HG02588 (cell line): Measurements from ENCODE around the gene PAQR8.
"Not testable (repeated sequence)": the region's sequence is repeated elsewhere in the genome, so short reads cannot be mapped to it uniquely, and the experiment has no call there.

Experiments
- ATAC-seq: cut with Tn5 transposase; IDR thresholded peaks from one replicate; pipeline ENCODE4 v1.9.1; 2021; ENCODE audit warnings: mild to moderate bottlenecking, moderate library complexity; ENCODE audit not compliant: unreplicated experiment

The PAQR8 gene

DNA sequence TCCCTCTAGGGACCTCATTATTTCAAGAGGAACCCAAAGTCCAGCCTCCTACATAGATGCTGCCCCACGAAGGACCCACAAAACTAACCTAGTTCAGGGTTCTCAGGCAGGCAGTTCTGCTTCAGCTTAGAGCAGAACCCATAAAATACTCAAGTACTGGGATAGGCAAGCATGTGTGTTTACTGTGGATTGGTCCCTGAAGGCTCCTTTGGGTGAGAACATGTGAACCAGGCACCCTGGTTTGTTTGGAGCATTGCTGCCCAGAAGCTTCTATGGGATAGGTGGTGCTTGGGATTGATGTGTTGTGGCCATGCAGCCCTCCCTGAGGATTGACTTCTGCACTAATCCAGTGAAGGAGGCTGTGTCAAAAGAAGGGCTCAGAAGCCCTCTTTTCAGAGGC, 43.3 kb downstream of the PAQR8 start:
- ATAC-seq = no peak

DNA sequence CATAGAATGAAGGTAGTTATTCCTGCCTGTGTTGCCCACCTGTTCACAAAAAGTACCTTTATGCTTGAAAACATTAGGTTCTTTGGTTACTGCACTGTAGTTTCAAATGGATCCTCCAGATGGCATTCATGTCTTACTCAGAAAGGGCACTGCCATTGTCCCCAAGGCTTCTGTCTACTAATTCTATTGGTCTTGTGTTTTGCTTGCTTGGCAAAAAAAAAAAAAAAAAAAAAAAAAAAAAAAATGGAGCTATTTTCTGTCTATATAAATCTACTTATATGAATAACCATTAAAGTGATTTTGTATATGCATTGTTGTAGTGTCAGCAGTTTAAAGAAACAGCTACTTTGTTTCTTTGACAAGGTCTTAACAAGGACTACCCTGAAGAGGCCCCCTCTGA, 45.5 kb downstream of the PAQR8 start:
- peak; percentile 74 for ATAC-seq

DNA sequence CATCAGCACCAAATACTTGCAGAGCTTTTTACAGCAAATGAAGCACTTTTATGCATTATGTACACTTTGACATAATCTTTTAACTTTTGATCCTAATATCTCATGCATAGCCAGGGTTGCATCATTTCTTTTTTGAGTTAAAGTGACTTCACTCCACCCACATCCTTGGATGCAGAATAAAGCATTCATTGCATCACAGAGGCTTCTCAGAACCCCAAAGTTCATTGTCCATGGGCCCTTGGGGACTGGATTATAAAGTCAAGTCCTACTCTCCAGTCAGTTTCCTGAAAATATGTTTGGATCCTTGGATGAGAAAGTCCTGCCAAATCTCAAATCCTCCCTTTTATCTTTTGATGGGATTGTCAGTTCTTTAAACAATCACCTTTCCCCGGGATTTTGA, 47.5 kb downstream of the PAQR8 start:
- no peak for ATAC-seq

DNA sequence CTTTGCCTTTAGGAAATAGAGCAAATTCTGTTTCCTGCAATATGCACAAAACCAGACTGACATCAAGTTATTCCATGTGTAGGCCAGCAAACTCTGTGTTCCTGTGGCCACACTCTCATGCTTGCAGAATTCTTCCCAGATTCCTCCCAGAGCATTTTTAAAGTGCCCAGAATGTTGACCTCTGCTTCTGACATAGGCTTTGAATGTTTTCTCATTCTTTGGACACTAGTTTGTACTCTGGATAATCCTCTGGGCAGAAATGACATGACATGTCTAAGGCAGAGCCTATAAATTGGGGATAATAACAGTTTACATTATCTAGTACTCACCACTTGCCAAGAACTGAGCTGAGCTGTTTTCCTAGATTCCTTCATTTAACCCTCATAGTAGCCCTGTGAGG, 49.0 kb downstream of the PAQR8 start:
- no peak for ATAC-seq

DNA sequence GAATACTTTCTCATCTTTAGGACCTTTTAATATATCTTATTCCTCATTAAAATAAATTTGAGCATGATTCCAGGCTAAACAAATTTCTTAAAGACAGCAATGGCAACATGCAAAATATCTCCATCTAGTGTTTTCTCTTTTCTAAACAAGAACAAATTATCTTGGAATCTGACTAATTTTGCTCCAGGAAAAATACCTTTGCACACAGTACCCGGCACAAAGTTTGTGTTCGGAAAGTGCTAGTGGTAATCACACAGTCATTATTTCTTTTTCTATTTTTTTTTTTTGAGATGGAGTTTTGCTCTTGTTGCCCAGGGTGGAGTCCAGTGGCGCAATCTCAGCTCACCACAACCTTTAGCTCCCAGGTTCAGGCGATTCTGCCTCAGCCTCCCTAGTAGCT, 50.0 kb downstream of the PAQR8 start:
- ATAC-seq = no peak

DNA sequence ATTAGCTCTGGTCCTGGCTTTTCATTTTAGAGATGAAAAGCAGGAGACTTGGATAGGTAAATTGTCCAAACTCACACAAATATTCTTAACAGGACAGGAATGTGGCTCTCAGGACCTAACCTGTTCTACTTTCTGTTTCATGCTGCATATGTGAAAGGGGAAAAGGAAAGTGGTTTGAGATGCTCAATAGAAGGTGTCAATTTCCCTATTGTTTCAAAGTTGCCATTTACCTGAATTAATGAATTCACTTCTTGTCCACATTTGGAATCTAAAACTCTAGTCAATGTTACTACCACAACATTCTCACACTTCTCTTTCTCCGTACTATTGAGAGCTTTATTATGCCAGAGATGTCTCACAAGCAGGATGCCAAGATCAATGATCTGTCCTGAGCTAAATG, 53.4 kb downstream of the PAQR8 start:
- ATAC-seq = no peak

DNA sequence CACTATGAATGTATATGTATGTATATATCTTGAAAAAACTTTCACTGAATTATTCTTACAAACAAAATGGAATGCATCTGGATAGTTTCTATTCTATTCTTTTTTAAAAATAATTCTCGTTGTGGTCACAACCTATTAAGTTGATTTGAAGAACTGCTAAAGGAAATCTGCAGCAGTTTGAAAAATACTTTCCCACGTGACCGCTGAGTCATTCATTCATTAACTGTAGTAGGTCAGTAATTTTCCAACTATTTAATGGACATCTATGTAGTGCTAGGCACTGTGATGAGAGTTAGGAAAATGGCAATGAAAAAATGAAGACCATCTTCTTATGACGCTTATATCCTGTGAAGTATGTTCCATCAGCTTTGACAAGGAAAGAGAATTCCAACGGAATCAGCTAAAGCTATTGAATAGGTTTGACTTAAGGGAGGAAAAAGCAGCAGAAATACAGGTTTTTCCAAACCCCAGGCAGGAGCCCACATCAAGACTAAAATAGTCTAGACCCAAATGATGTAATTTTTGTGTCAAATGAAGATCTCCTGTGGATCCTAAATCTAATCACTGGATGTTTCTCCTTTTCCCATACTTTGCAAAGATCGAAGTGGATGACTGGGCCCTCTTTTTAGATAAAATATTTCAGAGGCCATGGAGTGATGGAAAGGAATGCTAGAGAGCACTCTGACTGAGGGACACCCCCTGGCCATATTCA, 54.1 kb downstream of the PAQR8 start:
- ATAC-seq = no peak

DNA sequence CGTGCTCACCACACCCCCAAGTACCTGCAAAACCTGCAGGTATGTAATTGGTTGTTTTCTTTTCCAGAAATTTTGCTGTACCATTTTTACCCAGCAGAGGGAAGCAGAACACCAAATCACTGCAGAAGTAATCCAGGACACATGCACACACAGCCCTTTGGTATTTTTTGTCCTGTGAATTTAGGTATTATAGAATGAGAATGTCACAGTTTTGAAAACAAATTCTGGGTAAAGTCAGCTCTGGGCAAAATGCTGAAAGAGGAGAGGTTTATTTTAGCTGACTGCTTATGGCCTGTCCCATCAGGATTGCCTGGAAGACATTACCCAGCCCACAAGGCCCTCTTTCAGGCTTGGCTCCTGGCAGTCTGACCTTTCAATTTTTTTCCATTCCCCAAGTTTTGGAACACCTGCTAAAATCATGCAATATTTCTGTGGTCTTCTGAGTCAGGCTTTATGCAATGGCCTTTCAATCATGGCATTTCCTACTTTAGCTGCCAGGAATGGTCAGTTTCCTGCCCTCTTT, 54.7 kb downstream of the PAQR8 start:
- ATAC-seq = no peak

DNA sequence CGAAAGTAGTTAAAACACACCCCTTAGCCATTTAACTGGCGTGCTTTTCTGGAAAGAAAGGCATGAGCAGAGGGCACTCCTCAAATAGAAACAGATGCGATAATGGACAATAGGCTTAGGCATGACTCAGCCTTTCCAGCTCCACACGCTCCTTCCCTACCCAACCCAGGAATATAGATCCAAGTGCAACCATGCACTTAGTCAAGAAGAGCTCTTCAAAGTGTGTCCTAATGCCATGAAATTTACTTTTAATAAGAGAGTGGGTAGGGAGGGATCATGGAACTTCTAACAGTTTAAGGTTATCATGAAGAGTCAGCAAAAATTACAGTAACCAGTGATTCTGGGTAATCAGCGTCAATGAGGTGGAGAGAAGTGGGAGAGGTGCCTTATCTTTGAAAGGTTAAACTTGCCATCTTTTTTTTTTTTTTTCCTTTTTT, 55.7 kb downstream of the PAQR8 start:
- ATAC-seq = no peak

DNA sequence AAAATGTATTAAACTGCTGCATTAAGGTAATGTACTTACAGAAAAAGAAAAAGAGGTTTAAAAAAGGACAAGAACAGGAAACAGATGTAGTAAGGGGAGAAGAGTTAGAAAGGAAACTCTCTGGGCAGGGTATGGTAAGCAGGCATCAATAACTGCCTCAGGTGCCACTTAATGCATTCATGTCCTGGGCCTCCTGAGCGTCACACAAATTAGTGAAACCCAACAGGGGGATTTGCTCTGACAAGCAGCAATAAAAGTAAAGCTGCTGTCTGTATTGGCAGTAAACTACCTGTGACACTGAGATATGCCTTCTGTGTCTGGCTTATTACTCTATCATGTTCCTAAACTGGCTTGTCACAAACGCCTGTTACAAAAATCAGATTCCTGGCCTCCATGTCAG, 56.7 kb downstream of the PAQR8 start:
- no peak for ATAC-seq

DNA sequence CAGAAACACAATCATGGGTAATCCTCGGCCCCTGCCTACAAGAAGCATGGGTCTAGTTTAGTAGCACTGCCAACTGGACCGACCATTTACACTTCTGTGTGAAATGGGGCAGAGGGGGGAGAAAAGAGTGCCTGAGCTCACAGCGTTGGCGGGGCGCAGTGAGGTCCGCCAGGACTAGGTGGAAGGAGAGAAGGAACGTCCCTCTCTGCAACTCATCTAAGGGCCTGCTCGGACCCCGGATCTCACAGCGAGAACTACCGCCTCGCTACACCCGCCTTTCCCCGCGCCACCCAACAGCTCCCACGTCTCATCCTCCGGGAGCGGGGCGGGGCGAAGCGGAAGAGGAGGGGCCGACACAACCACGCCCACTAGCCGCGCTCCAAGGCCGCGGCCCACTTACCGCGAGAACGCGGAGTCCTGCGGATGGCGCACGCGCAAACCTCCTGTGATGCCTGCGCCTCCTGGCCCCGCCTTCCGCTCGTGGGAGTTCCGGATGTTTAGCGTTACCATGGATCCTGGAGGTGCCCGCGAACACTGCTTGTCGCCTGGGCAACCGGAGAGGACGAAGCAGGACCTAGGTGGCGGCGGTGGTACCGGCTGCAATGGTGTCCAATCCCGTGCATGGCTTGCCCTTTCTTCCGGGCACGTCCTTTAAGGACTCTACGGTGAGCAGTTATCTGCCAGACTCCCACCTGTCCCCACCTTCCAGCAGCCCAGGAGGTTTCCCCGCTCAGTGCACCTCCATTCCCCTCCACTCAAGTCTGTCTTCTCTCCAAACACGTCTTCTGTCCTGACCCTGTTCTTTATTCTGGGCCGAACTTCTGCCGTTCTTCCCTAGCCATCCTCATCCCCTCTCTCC, 58.1 kb downstream of the PAQR8 start, which contains the start of gene EFHC1:
EFHC1 (plus strand) TSS at position 534 of the 859 bp plus-strand sequence; CDS start at position 603, 69 bp downstream.
- peak; percentile 92 for ATAC-seq

DNA sequence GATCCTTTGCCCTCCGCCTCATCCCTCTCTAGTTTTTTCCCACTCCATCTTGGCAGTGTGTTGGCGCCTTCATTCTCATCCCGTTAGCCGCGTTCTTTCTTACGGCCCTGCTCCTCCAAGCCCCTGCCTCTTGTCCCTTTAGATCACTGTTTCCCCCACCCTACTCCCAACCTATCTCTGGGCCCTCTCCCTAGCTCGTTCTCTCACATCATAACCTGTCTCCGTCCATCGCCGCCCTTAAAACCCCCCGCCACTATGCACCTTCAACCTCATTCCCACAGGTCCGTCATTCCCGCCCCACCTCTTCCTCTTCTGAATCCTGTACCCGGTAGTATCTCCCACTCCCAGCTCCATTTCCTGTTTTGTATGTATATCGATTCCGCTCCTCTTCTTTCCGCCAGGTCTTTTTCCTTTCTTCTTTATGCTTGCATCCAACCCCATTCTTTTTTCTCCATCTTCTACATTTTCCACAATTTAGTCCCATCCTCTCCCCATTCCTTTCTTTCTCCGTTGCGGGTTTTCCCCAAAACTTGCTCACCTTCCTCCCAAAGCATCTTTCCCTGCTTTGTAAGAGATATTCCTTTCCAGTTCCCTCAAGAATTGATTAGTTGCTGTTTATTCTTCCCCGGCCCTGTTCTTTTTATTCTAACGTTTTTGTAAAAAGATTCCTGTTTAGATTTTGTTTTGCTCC, 58.9 kb downstream of the PAQR8 start:
- ATAC-seq = no peak

DNA sequence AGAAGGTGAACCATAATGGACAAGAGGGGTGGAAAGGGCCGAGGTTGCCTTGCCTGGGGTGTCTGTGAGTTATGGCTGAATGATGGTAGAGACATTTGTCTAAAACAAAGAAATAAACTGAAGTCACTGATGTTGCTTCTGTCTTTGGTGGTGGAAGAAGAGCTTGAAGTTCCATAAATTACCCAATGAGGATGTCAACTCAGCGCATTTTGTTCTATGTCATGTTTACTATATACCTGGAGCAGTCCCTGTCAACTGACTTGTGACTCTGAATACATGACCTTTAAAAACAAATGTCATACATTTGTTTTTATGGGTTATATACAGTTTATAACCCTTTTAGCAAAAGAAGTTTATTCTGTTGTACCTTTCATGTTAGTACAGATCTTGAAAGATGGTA, 60.2 kb downstream of the PAQR8 start:
- no peak for ATAC-seq

DNA sequence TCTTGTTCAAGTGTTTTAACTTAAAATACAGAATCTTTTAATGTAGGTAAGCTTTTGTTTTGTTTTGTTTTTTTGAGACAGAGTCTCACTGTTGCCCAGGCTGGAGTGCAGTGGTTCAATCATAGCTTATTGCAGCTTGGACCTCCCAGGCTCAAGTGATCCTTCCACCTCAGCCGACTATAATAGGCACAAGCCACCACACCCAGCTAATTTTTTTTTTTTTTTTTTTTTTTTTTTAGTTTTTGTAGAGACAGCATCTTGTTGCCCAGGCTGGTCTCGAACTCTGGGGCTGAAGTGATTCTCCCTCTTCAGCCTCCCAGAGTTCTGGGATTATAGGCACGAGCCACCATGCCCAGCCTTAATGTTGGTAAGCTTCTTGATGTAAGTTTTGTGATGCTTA, 61.5 kb downstream of the PAQR8 start:
- ATAC-seq = no peak

DNA sequence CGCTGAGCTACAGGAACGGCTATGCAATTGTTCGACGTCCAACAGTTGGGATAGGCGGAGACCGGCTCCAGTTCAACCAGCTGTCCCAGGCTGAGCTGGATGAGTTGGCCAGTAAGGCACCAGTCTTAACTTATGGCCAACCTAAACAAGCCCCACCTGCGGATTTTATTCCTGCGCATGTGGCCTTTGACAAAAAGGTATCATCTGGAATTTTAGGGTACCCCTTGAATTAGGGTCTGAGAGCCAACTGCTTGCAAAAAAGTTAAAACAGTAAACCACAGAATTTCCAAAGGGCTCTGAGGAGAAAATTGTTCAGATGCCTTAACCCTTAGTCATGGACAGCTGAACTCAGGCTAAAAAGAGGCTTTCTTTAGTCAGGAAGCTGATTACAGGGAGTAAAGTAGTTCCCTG, 62.0 kb downstream of the PAQR8 start:
- ATAC-seq = no peak

DNA sequence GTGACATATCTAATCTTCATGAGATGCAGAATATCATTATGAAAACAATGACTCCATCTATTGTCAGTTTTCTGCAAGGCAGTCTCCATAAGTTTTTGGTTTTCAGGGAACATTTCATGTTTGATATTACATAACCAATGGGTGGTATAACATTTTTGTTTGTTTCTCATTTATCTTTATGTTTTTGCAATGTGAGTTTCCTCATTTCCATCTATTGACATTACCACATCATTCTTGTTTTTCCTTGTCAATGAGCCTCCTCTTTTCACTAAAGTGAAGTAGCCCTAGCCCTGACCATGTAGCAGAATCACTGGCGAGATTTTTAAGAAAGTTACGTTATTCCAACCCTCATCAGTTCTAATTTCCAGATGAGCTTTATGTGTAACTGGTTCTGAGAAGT, 62.6 kb downstream of the PAQR8 start:
- ATAC-seq = no peak

DNA sequence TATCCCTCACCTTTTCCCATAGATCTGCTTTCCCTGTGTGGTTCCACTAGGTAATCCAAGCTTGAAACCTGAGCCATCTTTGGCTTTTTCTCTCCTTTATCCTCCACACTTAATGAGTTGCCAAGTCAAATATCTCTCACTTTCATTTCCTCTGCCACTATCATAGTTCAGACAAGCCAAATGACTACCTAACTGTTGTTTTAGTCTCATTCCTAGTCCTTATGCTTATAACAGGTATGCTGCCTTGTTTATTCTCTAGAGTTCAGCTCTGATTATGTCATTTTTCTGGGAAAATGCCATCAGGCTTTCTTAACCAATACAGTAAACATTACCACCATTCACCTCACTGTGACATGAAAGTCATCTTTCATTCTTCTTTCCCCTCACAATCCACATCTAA, 64.7 kb downstream of the PAQR8 start:
- ATAC-seq = no peak

DNA sequence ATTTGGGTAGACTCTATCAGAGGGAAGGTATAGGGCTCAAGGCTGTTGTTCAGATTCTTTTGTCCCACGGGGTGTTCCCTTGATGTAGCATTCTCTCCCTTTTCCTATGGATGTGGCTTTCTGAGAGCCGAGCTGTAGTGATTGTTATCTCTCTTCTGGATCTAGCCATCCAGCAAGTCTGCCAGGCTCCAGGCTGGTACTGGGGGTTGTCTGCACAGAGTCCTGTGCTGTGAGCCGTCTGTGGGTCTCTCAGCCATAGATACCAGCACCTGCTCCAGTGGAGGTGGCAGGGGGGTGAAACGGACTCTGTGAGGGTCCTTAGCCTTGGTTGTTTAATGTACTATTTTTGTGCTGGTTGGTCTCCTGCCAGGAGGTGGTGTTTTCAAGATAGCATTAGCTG, 71.3 kb downstream of the PAQR8 start:
- not testable (repeated sequence) for ATAC-seq

DNA sequence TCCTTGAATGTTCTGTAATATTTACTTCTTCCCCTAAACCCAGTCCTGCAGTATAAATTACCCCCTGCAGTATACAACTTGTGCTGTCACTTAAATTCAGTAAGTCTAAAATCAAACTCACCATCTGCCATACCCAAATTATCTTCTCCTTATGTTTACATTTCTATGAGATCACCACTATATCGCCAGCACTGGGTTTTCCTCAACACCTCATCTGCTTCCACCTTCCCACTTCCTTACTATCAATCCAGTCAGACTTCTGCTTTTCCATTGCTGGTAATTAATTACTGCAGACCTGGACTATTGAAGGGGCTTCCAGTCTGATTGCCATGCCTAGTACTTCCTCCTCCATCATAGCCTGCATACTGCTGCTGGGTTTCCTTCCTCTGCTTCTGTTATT, 73.4 kb downstream of the PAQR8 start:
- no peak for ATAC-seq

DNA sequence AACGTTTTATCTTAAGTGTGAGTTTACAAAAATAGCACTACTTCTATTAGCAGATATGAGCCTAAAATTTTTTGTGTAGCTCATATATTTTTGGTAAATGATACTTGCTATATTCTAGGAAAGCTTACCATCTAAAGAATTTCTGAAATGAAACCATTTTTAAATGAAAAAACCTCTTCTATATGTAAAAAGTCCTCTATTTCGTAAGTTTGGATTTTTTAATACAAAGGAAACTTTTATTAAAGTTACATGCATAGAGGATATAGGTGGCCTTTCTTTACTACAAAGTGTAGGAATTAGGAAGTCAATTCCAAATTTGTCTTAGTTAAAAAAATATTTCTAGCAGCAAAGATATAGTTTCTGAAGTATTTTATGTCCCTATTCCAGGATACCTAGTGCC, 77.0 kb downstream of the PAQR8 start:
- no peak for ATAC-seq

DNA sequence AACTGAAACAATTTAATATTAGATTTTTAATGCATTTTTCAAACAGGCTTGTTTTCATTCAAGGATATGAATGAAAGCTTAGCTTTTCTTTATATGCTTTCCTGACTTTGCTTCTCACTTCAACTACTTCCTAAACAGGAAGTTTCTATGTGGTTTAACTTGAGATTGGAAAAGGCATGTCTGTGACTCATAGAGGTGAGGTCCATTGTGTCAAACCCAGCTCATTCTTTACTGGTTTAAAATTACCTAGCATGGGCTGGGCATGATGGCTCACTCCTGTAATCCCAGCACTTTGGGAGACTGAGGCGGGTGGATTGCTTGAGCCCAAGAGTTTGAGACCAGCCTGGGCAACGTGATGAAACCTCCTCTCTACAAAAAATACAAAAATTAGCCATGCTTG, 92.6 kb downstream of the PAQR8 start:
- no peak for ATAC-seq
